Progenitor cell of endocrine pancreas (in vitro differentiated cells): Measurements from ENCODE around the gene NBEAL2. TPM values are rescaled to one million over a fixed set of nuclear protein-coding genes. Genes with fewer than 3 reads are reported as not detected.

ENCODE experiments used
- DNase-seq: peaks from one replicate; pipeline ENCODE4 v3.0.0; 2021; ENCODE audit warnings: low spot score; ENCODE audit not compliant: unreplicated experiment
- H3K27ac Mint-ChIP-seq: 2 replicates; pipeline ENCODE4 v1.8.0; 2021; ENCODE audit warnings: mild to moderate bottlenecking, moderate library complexity, mixed read lengths
- H3K27me3 Mint-ChIP-seq: 2 replicates; pipeline ENCODE4 v1.8.0; 2021; ENCODE audit warnings: mixed read lengths
- H3K36me3 Mint-ChIP-seq: 2 replicates; pipeline ENCODE4 v1.8.0; 2022; ENCODE audit warnings: mixed read lengths; ENCODE audit not compliant: insufficient read depth
- H3K4me1 Mint-ChIP-seq: 2 replicates; pipeline ENCODE4 v1.8.0; 2021; ENCODE audit warnings: low read depth, mixed read lengths
- H3K4me3 Mint-ChIP-seq: 2 replicates; pipeline ENCODE4 v1.8.0; 2021; ENCODE audit warnings: low read depth, mild to moderate bottlenecking, moderate library complexity, mixed read lengths
- H3K9me3 Mint-ChIP-seq: 2 replicates; pipeline ENCODE4 v1.8.0; 2021; ENCODE audit warnings: low read depth, mixed read lengths
- CTCF ChIP-seq: fragments of 200-600 bp; sonication (generic); IDR thresholded peaks from one replicate; pipeline ENCODE4 v1.5.0; 2021; ENCODE audit warnings: antibody characterized with exemption, mild to moderate bottlenecking; ENCODE audit not compliant: unreplicated experiment
- total RNA-seq: library from RNA; stranded (reverse); gene quantifications from 2 replicates; pipeline ENCODE4 v1.2.1, GENCODE V29; 2021

NBEAL2 gene
- total RNA-seq, 1 donor from 2014 or later: 320 TPM

- peak within 1 kb of the TSS; percentile 99 for H3K27ac Mint-ChIP-seq
- no peak for TF ChIP-seq CTCF
- DNase-seq: peak; percentile 84
- peaks cover 6% of the 10 kb centered on the region for H3K36me3 Mint-ChIP-seq
- H3K4me3 Mint-ChIP-seq: peak within 1 kb of the TSS; percentile 99
- no peaks in the 10 kb centered on the region for H3K27me3 Mint-ChIP-seq
- peaks cover 45% of the 10 kb centered on the region for H3K4me1 Mint-ChIP-seq
- no peaks in the 10 kb centered on the region for H3K9me3 Mint-ChIP-seq
Measured at GRCh38 chr3:46976326-46977190, 2.9 kb upstream of the NBEAL2 start, which contains the start of gene CCDC12. Gene CCDC12, minus strand, starts transcription at chr3:46976745. Its CDS starts 13 bp downstream, at chr3:46976732.

- peaks cover 49% of the 10 kb centered on the region for H3K4me1 Mint-ChIP-seq
- H3K9me3 Mint-ChIP-seq: no peaks in the 10 kb centered on the region
- no peaks in the 10 kb centered on the region for H3K27me3 Mint-ChIP-seq
- H3K4me3 Mint-ChIP-seq: peak overlapping the region; percentile 99
- DNase-seq: no peak
- H3K27ac Mint-ChIP-seq: peak overlapping the region; percentile 99
- H3K36me3 Mint-ChIP-seq: peaks cover 6% of the 10 kb centered on the region
- no peak for TF ChIP-seq CTCF
Measured at GRCh38 chr3:46977811-46978195, 1.7 kb upstream of the NBEAL2 start.

- Mint-ChIP-seq H3K27me3 (no peaks in the 10 kb centered on the region), H3K27ac (peak overlapping the region; percentile 99), H3K4me1 (peaks cover 50% of the 10 kb centered on the region), H3K9me3 (no peaks in the 10 kb centered on the region), H3K36me3 (peaks cover 6% of the 10 kb centered on the region), H3K4me3 (peak overlapping the region; percentile 99)
- DNase-seq: no peak
- no peak for TF ChIP-seq CTCF
Measured at GRCh38 chr3:46978381-46978780, 1.1 kb upstream of the NBEAL2 start.

- TF ChIP-seq CTCF: no peak
- H3K36me3 Mint-ChIP-seq: peaks cover 3% of the 10 kb centered on the region
- H3K4me1 Mint-ChIP-seq: peaks cover 47% of the 10 kb centered on the region
- H3K27ac Mint-ChIP-seq: peak overlapping the region; percentile 59
- DNase-seq: no peak
- no peaks in the 10 kb centered on the region for H3K9me3 Mint-ChIP-seq
- no peaks in the 10 kb centered on the region for H3K27me3 Mint-ChIP-seq
- H3K4me3 Mint-ChIP-seq: peak overlapping the region; percentile 84
Measured at GRCh38 chr3:46979958-46980497, 562 bp downstream of the NBEAL2 start.

- no peak for TF ChIP-seq CTCF
- DNase-seq: no peak
- Mint-ChIP-seq H3K4me3 (peak overlapping the region; percentile 84), H3K4me1 (peaks cover 47% of the 10 kb centered on the region), H3K27me3 (no peaks in the 10 kb centered on the region), H3K9me3 (no peaks in the 10 kb centered on the region), H3K36me3 (peaks cover 1% of the 10 kb centered on the region), H3K27ac (peak overlapping the region; percentile 86)
Measured at GRCh38 chr3:46981932-46982471, 2.5 kb downstream of the NBEAL2 start.
